ENCODE results near the gene SHMT2.
A peak's percentile ranks its signal among the peaks of the same experiment; 100 is the strongest.
"Not testable (repeated sequence)": the region's sequence is repeated elsewhere in the genome, so short reads cannot be mapped to it uniquely, and the experiment has no call there.

SHMT2 gene

GRCh38 chr12:57272337-57273151 is 43.0 kb downstream of the SHMT2 start:
- no peak for DNase-seq

GRCh38 chr12:57273516-57273915 is 44.0 kb downstream of the SHMT2 start:
- no peak for DNase-seq

- not testable (repeated sequence) for DNase-seq
Observed at GRCh38 chr12:57276233-57276632, 46.7 kb downstream of the SHMT2 start.

GRCh38 chr12:57276935-57277563 is 47.5 kb downstream of the SHMT2 start:
- no peak for DNase-seq

- DNase-seq: no peak
Observed at GRCh38 chr12:57278465-57279381, 49.2 kb downstream of the SHMT2 start.

GRCh38 chr12:57280211-57281062 is 50.9 kb downstream of the SHMT2 start:
- peak; percentile 97 for DNase-seq

- not testable (repeated sequence) for DNase-seq
Observed at GRCh38 chr12:57282073-57282472, 52.6 kb downstream of the SHMT2 start.

Measured in islet precursor cell (in vitro differentiated cells).